Posterior cingulate gyrus (tissue), 11 donors: ENCODE results near the gene DNAH14.
"Not testable (repeated sequence)": the region's sequence is repeated elsewhere in the genome, so short reads cannot be mapped to it uniquely, and the experiment has no call there.

ENCODE experiments used
- DNase-seq, 10 donors: peaks; one replicate each; pipeline versions ENCODE4 v3.0.0 to v3.0.0-alpha.2; 2020 to 2021; ENCODE audit warnings: mixed read lengths in 3 of 10
- intact Hi-C: fragments of 100-400 bp; cut with DNase I; formaldehyde crosslinking; loops from one replicate; pipeline ENCODE4 v1.15.1; 2023

DNAH14 gene

GRCh38 chr1:224929335-224930237 lies at the start of gene DNAH14:
TSS of gene DNAH14 (plus strand) at chr1:224929675. CDS start at chr1:224952703, 23,028 bp downstream.
- intact Hi-C loops: no loop called here

GRCh38 chr1:224880593-224881307 lies 48.7 kb upstream of the DNAH14 start:
- intact Hi-C loops: no loop called here
- no peak for DNase-seq

More at GRCh38 chr1:224929335-224930237, at the start of gene DNAH14:
- DNase-seq: peak in 6 of 10 donors; percentile 6 to 85 (median 48)

GRCh38 chr1:224881308-224881692 lies 48.2 kb upstream of the DNAH14 start:
- intact Hi-C loops, DNase-seq: not testable (repeated sequence)

GRCh38 chr1:224881762-224882211 lies 47.7 kb upstream of the DNAH14 start:
- intact Hi-C loops: no loop called here
- no peak for DNase-seq

GRCh38 chr1:224882264-224882663 lies 47.2 kb upstream of the DNAH14 start:
- no peak for DNase-seq

GRCh38 chr1:224883091-224883490 lies 46.4 kb upstream of the DNAH14 start:
- intact Hi-C loops: no loop called here
- DNase-seq: no peak

More at GRCh38 chr1:224882264-224882663, 47.2 kb upstream of the DNAH14 start:
- intact Hi-C loops: no loop called here

- no peak for DNase-seq
Measured at GRCh38 chr1:224884361-224884801, 45.1 kb upstream of the DNAH14 start.

GRCh38 chr1:224885376-224885775 lies 44.1 kb upstream of the DNAH14 start:
- intact Hi-C loops, DNase-seq: not testable (repeated sequence)

More at GRCh38 chr1:224884361-224884801, 45.1 kb upstream of the DNAH14 start:
- intact Hi-C loops: no loop called here

- intact Hi-C loops: no loop called here
- DNase-seq: no peak
Measured at GRCh38 chr1:224894915-224895314, 34.6 kb upstream of the DNAH14 start.

GRCh38 chr1:224896130-224896781 lies 33.2 kb upstream of the DNAH14 start:
- intact Hi-C loops: no loop called here

GRCh38 chr1:224897529-224898327 lies 31.7 kb upstream of the DNAH14 start:
- DNase-seq: no peak
- intact Hi-C loops: no loop called here

More at GRCh38 chr1:224896130-224896781, 33.2 kb upstream of the DNAH14 start:
- peak in 2 of 10 donors; percentile 65 to 69 for DNase-seq

GRCh38 chr1:224898937-224899336 lies 30.5 kb upstream of the DNAH14 start:
- no peak for DNase-seq
- intact Hi-C loops: no loop called here

GRCh38 chr1:224900062-224900630 lies 29.3 kb upstream of the DNAH14 start:
- intact Hi-C loops: no loop called here
- no peak for DNase-seq

- peak in 2 of 10 donors; percentile 2 to 8 for DNase-seq
- intact Hi-C loops: no loop called here
Measured at GRCh38 chr1:224901087-224901810, 28.2 kb upstream of the DNAH14 start.

- DNase-seq: no peak
- intact Hi-C loops: no loop called here
Measured at GRCh38 chr1:224903955-224904354, 25.5 kb upstream of the DNAH14 start.

- intact Hi-C loops: no loop called here
- DNase-seq: no peak
Measured at GRCh38 chr1:224906340-224906739, 23.1 kb upstream of the DNAH14 start.

- no peak for DNase-seq
- intact Hi-C loops: no loop called here
Measured at GRCh38 chr1:224911217-224911616, 18.3 kb upstream of the DNAH14 start.

GRCh38 chr1:224914292-224914900 lies 15.1 kb upstream of the DNAH14 start:
- intact Hi-C loops: no loop called here
- no peak for DNase-seq
